Smooth muscle cell of trachea (primary cell): Measurements from ENCODE around the gene TTC22. TPM values are rescaled to one million over a fixed set of nuclear protein-coding genes. Genes with fewer than 3 reads are reported as not detected.

Source experiments
- total RNA-seq: library from RNA; depleted of rRNA; stranded (reverse); fragments of >200 nt; gene quantifications from 2 replicates; pipeline ENCODE4 v1.2.1, GENCODE V29; 2014

Gene TTC22
- total RNA-seq: under 0.01 TPM in 2 replicates

DNA sequence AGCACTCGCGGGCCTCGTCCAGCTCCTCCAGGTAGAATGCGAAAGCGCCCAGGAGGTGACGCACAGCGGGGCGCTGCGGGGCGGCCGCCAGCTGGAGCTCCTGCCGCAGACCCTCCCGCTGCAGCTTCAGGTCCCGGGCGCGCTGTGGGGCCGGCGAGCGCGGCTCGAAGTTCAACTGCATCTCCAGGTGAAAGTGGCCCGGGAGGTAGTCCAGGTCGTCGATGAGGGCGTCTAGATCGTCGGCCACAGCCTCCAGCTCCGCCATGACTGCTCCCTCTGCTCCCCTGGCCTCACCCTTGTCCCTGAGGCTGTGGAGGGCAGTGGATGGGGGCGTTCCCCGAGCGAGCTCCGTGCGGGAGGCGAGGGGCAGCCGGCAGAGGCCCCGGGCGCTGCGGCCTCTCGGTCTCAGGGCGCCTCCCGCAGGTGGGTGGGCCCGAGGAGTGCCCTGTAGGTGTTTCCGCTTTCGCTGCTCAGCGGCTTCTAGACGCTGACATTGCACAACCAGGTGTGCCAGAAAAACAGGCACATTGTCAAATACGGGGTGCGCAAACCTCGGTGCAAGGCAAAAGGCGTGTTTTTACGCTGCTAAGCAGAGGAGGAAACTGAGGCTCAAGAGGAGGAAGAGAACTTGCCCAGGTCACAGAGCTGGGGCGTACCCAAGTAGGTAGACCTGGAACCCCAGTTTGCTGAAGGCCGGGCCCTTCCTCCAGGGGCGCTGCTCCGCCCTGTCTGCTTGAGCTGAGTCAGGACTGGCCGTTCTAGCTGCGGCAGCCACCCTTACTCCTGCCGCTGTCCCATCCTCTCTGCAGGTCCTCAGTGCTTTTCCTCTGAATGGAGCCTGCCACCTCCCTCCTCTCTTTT is at the start of gene TTC22:
Gene TTC22 (minus strand): TSS at position 425 of the 861 bp plus-strand sequence. CDS start 160 bp downstream, at position 265.

DNA sequence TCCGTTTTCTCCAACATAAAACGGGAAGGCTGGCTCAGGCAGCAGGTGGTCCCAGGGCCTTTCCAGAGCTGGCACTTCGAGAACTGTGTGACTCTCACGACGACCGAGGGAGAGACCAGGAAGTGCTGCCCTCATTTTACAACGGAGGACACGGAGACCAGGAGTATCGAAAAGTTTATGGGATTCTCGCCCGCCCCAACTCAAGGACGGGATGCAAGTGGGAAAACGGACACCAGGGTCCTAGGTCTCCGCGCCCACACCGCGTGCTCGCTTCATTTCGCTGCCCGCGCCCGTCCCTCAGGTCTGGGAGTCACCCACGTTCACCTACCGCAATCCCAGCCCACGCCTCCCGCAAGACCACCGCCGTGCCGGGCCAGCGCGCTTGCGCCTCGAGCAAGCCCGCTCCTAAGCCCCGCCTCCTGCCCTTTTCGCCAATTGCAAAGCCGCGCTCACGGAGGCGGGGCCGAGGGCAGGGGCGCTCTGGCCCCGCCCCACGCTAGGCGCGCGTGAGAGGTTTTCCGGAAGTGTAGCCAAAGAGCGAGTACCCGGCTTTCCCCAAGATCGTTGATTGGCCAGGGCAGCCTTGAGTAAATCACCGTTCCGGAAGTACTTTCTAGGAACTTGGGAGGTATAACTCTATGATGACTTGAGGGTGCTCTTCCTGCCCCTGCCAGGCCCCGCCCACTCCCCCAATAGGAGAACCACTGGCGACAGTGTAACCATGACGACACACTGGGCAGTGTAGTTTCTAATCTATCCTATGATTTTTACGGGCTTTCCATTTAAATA is 36.8 kb downstream of the TTC22 start, which contains the start of gene PARS2:
Gene PARS2 (minus strand): TSS at position 391 of the 789 bp plus-strand sequence. CDS start 5,362 bp downstream, outside the sequence.

Other genes starting within 250 kb of the TTC22 start
- not detected in 2 replicates for gene FAM151A, start 177.8 kb downstream of the TTC22 start, total RNA-seq
- under 0.01 and 0.50 TPM in 2 replicates for gene MROH7, start 159.5 kb downstream of the TTC22 start, total RNA-seq
- gene TTC4, start 85.5 kb downstream of the TTC22 start, total RNA-seq: 23.0 and 26.0 TPM in 2 replicates
- gene PARS2, start 36.8 kb downstream of the TTC22 start, total RNA-seq: 3.6 and 6.8 TPM in 2 replicates
- 146 and 179 TPM in 2 replicates for gene DHCR24, start 85.9 kb upstream of the TTC22 start, total RNA-seq
- not detected in 2 replicates for gene TMEM61, start 179.3 kb upstream of the TTC22 start, total RNA-seq
- gene BSND, start 197.6 kb upstream of the TTC22 start, total RNA-seq: not detected in 2 replicates
- gene PCSK9, start 238.2 kb upstream of the TTC22 start, total RNA-seq: 0.50 and 0.87 TPM in 2 replicates